ENCODE data around the gene DCPS.
"Not testable (repeated sequence)": the region's sequence is repeated elsewhere in the genome, so short reads cannot be mapped to it uniquely, and the experiment has no call there.

Gene DCPS

DNA sequence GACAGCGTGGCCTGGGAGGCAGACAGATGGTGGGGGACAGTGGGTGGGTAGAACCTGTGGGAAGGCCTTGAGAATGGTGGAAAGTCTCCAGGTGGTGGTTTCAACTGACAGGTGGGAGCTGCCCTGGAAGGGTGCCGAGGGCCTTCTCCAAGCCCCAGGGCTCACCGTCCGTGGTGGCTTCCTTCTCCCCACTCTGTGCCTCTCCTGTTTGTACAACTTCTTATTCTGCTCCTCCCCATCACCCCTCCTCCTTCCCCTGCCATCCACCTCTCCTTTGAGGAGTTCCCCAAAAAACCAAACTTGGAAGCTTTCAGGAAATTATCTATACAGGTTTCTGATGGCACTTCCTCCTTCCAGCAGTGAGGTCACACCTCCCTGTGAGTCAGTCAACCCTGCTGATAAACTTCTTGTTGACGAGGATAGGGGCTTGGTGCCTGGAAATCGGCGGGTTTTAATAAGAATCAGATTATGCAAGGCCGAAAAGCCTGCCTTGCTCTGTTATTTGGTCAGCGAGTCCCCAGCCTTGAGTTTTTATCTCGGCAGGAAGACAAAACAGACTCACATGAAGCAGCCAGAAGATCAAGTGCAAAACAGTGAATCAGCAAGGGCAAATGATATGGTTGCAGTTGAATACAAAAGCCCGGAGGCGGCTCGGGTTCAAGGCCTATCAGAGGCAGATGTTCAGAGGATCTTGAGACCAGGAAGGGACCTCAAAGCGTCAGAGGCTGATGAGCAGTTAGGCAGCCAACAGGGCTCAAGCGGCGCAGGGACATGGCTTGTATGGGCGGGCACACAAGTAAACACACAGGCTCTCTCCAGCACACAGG, 42.1 kb downstream of the DCPS start:
- no peak for DNase-seq (ENCODE audit: low read depth)

DNA sequence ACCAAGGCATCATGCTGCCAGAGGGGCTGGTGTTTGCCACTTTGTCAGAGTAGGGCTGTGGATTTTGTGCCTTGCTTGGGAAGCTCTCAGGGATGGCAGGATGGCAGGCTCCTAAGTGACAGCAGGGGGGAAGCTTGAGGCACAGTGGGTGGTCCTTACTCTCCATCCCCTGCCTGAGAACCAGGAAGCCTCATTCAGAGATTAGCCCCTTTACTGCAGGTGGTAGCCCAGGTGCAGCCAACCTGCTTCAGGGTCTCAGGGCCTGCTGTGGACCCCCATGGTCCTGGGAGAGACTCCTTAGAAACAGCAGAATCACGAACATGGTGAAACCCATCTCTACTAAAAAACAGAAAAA, 42.7 kb downstream of the DCPS start:
- no peak for DNase-seq (ENCODE audit: low read depth)

DNA sequence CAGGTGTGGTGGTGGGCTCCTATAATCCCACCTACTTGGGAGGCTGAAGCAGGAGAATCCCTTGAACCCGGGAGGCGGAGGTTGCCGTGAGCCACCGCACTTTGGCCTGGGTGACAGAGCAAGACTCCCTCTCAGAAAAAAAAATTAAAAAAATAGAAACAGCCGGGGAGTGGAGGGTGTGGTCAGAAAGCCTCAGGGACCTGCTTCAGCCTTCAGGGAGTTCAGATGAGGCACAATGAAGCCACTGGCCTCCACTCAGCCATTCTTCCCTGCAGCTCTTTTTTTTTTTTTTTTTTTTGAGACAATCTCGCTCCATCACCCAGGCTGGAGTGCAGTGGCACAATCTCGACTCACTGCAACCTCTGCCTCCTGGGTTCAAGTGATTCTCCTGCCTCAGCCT, 43.1 kb downstream of the DCPS start:
- not testable (repeated sequence) for DNase-seq (ENCODE audit: low read depth)

DNA sequence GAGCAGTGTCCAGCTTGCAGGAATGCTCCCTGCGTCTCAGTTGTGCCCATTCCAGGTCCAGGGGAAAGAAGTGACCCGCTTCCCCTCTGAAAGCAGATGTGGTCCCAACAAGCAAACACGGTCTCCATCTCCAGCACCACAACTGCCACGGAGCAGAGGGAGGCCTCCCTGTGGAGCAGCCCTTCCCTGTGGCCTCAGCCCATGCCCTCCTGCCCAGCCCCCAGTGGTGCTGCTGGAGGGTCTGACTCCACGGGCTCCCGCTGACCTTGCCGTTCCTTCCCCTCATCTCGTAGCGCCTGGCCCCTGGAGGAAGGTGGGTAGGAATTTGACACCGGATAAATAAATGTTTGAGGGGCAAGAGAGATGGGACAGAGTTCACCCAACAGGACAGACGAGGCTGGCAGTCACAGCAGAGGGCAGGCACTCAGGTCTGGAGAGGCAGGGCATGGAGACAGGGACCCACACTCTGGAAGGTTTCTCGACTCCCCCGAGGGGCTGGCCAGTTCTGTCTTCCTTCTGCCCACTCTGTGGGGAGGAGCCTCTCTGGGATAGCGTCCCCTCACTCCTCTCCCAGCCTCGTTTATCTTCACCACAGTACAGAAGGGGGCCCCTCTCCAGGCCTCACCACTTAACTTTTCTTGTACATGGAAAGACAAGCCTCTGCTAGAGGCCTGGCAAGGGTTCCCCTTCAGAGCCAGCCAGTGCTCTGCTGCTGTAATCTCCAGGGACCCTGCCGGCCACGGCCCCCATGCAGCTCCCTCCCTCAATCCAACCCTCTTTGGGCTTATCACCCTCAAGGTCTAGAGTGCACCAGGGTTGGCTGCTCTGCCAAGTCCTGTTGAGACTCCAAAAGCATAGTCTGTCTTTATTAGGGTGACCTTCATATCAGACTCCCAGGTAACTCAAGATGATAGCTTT, 44.1 kb downstream of the DCPS start:
- DNase-seq (ENCODE audit: low read depth), result no peak

DNA sequence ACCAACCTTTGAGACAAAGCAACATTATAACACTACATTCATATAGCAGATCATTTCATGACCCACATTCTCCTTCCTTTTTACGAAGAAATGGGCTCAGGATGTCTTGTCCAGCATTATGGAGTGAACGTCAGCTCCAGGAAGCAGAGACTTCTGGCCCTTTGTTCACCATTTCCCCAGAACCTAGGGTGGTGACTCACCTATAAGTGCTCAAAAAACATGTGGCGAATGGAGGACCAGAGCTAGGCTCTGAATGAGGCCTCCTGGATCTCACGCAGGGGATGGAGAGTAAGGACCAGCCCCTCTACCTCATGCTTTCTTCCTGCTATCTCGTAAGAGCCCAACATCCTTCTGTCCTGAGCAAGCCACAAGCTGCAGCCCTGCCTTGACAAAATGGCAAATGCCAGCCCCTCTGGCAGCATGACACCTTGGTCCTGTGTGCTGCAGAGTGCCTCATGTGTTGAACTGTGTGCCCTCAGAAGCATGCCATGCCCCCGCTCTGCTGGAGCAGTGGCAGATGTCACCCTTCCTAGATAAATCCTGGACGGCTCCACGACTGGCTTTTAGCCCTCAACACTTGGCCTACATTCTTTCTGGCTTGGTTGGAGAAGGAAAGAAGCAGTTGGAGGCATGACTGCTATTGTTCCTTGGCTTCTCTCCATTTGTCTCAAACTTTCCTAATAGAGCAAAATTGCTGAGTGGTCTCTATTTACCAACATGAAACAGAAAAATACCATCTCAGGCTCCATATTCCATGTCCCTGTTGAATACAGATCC, 45.1 kb downstream of the DCPS start:
- no peak for DNase-seq (ENCODE audit: low read depth)

DNA sequence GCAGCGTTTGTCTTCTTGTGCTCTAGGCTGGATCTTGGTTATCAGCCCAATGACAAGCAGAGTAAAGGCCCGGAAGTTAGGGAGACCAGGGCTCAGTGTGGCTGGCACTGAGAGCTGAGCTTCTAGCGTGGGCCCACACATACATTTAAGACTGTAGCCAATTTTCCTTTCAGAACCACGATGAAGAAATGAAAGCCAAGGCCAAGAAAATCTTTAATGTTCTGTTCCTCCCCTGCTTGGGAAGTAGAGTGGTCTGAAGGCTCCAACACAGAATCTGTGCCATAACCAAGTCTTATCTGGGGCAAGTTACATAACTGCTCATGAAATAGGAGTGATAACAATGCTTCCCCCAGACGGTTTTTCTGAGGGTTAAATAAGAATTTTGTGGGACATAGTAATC, 47.0 kb downstream of the DCPS start:
- DNase-seq (ENCODE audit: low read depth), result no peak

DNA sequence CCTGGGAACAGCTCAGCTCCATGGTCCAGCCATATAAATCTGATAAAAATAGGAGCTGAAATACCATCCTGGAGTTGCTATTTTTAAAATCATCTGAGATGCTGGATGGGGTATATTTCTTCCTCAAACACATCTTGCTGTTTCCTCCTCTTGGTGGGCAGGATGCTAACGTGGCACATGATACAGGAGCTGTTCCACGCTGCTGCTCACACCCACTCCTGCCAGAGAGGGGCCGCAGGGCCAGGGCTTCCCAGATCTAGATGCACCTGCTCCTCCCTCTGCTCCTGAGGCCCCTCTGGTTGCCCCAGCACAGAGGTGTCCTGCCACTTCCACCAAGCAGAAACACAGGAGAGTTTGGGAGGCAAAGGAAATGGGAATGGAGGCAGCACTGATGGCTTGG, 48.3 kb downstream of the DCPS start:
- DNase-seq (ENCODE audit: low read depth), result no peak

DNA sequence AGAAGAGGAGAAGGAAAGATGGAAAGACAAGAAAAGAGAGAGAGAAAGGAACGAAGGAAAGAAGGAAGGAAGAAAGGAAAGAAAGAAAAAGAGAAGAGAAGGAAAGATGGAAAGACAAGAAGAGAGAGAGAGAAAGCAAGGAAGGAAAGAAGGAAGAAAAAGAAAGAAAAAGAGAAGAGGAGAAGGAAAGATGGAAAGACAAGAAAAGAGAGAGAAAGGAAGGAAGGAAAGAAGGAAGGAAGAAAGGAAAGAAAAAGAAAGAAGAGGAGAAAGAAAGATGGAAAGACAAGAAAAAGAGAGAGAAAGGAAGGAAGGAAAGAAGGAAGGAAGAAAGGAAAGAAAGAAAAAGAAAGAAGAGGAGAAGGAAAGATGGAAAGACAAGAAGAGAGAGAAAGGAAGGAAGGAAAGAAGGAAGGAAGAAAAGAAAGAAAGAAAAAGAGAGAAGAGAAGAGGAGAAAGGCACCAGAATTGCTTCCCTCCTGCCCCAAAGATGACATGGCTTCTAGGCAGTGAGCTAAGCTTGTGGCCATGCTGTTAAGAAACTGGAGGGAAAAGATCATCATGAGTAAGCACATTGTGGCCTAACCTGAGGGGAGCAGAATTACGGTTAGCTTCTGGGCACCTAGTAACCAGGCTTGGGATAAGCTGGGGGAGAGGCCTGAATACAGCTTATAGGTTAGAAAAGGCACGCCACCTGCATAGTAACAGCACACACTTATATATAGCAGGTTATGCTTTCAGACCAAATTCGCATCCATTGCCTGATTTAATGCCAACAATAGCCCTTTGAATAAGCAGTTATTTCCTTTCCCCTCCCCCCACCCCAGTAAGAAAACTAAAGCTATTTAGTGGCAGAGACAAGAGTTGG, 49.3 kb downstream of the DCPS start:
- DNase-seq (ENCODE audit: low read depth), result no peak

DNA sequence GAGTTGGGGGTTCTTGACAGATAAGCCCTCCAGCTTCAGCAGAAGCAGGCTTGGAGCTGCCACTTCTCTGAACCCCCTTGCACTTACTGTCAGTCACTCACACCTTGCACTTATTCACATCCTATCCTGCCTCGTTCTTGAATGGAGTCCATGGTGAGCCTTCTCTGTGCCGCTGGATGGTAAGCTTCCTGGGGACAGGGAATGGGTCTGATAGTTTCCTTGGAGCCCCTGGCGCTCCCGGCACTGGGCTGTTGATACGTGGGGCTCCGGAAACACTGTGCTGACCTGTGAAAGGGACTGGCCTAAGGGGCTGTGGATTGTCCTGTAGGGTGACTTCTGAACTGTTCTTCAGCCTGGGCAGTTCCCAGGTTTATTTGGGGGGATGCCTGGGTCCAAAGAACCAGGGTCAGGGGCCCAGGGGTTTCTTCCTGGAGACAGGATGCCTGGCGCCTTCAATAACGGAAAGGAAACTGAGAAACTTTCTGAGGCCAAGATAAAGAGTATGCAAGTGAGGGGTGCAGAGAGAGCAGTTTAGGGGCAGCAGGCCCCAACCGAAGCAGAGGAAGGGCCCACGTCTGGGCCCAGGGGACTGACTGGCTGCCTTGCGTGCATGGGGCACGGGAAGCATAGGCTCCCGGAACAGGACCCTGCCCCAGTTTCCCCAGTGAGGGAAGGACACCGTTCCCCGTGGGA, 50.9 kb downstream of the DCPS start:
- no peak for DNase-seq (ENCODE audit: low read depth)

DNA sequence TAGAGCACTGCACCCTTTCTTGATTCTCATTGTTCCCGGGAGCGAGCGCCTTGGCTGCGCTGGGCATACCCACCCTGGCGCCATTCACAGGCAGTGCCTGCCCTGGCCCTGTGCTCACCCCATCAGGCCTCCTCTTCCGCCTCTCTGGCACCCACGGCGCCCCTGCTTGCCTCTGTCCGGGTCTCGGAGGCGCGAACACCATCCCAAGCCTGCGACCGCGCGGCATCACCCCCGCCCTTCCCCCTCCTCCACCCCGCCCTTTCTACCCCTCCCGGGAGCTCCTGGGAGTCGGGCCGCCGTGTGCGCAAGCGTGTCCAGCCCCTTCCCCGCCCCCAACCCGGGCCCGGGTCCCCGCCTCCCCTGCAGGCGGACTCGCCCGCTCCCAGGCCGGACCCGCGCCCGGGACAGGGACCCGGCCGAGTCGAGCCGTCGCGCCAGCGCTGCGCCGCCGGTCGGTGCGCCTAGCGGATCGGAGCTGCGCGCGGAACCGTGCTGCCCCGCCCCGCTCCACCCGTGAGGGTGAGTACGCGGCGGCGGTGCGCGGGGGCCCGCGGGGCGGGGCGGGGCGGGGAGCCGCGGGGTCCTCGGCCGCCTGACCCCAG, 51.6 kb downstream of the DCPS start, which contains the start of gene ST3GAL4:
TSS of gene ST3GAL4 (plus strand) at position 363 of the 602 bp plus-strand sequence. CDS start 50,470 bp downstream, outside the sequence.
- no peak for DNase-seq (ENCODE audit: low read depth)

DNA sequence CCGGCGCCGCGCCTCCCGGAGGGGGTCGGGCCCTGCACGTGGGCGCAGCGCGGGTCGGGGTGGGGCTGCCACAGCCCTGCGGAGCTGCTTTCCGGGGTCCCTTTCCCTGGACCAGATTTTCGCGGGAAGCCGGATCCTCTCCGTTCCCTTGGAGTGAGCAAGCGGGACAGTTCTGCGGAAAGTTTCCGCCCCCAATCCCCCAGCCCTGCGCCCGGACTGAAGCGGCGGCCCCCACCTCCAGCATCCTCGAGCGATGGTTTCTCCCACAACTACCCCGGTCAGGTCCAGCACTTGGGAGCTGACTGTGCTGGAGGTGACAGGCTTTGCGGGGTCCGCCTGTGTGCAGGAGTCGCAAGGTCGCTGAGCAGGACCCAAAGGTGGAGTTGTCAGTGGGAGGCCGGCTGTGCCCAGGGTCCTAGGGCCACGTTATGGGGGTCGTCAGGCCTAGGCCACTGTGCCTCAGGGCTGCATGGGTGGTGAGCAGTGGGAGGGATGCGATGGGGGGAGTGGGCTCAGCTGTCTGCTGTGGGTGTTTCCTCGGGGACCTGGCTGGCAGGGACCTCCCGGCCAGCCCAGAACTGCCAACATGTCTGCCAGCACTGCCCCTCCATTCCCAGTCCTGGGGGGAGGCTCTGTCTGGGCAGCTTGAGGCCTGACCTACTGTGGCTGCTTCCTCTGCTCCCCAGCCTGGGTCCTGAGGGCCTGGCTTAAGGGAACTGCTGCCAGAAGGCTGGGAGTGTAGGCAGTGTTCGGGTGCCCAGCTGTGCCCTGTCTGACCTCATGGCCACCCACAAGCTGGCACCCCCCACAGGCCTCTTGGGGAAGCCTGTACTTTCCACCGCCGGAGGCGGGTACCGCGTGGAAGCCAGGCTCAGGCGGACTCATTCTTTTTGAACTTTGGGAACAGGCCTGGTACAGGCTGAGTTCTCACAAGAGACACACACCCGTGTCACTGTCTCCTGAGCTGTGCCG, 52.4 kb downstream of the DCPS start:
- DNase-seq (ENCODE audit: low read depth), result no peak

DNA sequence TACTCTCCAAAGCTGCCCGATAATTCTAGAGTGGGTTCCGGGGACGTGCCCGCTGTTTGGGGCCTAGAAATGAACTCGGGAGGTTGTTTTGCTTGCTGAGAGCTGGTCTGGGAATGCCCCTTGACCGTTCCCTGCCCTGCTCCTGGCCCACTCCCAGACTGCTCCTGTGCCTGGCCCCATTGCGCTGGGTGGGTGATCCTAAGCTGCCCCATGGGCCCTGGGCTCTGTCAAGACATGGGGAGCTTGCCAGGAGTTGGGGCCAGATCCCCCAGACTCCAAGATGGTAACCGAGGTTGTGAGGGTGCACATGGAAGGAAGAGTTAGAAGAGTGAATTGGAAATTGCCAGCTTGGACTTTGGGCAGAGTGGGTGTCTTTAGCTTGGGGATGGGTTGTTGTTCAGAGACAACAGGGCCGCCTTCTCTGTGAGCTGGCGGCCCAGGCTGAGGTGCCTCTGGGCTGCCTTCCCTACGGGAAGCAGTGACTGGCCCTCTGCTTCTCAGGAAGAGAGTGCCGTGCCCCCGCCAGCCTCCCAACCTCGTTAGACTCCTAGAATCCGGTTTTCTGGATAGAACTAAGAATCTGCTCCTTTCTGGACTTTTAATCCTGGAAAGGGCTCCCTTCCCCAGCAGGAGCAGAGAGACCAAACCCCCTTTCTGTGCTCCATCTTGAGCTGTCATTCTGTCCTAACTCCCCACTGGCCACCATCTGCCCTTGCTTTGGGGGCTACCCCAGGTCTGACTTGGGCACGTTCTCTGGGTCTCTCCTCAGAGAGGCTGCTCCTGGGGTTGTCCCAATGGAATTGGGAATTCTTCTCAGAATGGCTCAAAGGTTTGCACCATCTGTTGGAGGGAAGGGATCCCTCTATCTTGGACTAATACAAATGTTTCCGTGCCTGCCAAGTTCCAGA, 53.4 kb downstream of the DCPS start:
- DNase-seq (ENCODE audit: low read depth), result no peak

DNA sequence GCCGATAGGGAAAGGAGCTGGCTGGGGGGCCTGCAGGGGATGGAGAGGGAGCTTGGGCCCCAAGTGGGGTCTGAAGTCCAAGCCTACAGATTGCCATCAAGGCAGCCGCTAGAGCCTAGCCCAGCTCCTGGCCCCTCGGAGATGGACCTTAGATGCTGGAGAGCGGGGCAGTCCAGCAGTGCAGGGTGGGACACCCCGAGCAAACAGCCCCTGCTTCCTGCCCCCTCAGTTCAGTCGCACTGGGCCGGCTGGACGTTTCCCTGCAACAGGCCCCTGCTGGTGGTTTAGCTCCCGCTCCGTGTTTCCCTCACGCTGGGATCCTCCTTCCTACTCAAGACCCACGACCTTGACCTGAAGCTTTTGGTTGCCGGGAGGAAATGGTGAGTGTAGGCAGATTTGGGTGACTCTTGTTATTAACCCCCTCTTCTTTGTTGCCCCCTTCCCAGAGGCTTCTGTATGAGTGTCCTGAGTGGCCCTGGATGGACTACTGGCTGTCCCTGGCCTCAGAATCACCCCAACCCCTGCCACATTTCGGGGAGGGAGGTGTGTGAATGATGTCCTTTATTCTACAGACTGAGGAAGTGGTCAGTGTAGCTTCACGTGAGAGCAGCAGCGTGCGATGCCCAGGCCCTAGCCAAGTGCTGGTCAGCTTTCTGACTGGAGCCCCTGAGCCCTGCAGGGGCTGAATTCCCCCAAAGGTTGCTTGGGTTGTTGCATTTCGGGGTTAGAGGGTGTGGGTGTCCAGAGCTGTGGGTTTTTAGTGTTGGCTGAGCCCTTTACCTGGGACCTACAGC, 54.3 kb downstream of the DCPS start:
- no peak for DNase-seq (ENCODE audit: low read depth)

DNA sequence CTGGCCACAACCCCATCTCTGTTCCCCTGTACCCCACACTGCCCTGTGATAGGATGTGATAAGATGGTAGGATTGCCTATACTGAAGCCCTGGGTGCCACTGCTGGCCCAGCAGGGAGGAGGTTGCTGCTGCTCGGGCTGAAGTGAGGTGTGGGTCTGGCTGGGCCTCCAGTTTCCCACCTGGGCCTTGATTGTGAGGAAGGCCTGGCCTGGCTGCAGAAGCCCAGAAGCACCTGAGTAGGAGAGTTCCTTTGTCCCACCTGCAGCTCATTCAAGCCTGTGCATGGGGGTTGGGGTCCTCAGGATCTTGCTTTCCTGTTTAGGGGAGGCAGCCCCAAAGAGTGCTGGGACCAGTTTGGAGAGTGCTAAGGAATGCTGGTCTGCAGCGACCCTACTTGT, 54.9 kb downstream of the DCPS start:
- DNase-seq (ENCODE audit: low read depth), result no peak

DNA sequence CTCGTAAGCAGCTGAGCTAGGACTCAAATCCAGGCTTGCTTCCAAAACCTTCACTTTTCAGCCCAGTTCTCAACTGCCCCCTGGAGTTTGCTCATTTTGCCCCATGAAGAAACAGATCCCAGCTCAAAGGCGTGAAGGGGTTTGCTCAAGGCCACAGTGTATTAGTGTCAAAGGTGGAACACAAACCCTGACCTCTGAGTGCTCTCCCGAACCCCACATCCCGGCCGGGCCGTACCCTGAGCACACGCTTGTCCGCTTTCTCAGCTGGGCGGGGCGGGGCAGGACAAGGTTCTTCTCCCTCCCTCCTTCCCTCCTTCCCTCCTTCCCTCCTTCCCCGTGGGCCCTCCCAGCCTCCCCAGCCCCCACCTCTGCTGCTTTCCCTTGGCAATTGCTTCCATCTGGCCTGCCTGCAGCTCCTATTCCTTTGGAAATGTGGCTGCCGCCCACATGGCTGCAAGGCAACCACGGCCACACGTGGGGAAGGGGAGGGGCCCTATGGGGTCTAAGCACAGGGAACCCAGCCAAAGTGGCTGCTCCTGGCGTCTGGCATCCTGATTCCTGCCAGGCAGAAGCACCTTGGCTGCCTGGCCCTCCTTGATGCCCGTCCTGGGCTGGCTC, 55.7 kb downstream of the DCPS start:
- no peak for DNase-seq (ENCODE audit: low read depth)

DNA sequence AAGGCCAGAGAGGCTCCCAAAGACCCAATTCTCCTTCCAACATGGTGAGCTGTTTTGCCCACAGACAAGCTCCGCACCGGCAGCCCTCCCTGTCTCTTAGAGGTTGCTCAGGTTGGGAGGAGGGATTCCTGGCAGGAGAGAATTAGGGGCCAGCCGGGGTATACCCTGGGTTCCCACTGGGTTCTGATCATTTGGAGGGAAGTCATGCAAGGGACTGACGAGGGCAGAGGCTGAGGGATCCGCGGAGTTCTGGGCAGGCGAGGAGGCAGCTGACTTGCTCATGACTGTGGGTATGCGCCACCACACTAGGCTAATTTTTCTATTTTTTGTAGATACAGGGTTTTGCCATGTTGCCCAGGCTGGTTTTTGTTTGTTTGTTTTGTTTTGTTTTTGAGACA, 56.2 kb downstream of the DCPS start:
- no peak for DNase-seq (ENCODE audit: low read depth)

DNA sequence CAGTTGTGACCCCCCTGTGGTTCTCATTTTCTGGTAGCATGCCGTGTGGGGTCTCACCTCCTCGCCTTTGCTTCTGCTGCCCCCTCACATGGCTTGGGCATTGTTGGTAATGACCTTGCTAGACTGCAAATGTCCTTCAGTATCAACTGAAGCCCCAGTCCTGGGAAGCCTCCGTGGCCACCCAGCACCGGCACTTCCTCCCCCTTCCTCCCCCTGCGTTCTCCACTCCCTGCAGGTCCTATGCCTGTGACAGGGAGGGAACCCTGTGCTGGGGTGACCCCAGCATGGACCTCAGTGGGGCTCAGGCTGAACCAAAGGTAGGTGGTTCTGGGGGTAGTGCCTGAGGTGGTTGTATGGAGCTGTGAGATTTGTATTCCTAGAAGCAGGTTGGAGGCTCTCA, 57.5 kb downstream of the DCPS start:
- DNase-seq (ENCODE audit: low read depth), result no peak

Measured in HS-27A (cell line).